Body of pancreas (tissue), 4 donors: ENCODE results near the gene PCDHGB5. TPM values are rescaled to one million over a fixed set of nuclear protein-coding genes. Genes with fewer than 3 reads are reported as not detected.
A peak's percentile ranks its signal among the peaks of the same experiment; 100 is the strongest.
"Not testable (repeated sequence)": the region's sequence is repeated elsewhere in the genome, so short reads cannot be mapped to it uniquely, and the experiment has no call there.

ENCODE experiments used
- ATAC-seq: fragments of 150-250 bp; one replicate; pipeline ENCODE4 v1.9.1; 2016
- DNase-seq, 4 donors: peaks; one replicate each; pipeline ENCODE4 v3.0.0-alpha.2; 2019
- H3K27ac ChIP-seq, 4 donors: fragments of 200-600 bp; sonication (generic); 1 replicate in 3 of 4; 2 replicates in 1 of 4; pipeline versions ENCODE4 v1.5.1 to v1.6.1; 2016 to 2019; ENCODE audit warnings: mild to moderate bottlenecking in 1 of 4, mixed read lengths in 1 of 4, moderate library complexity in 1 of 4
- H3K27me3 ChIP-seq, 2 donors: fragments of 200-600 bp; sonication (generic); one replicate each; pipeline ENCODE4 v1.6.0; 2016; ENCODE audit warnings: mild to moderate bottlenecking in 1 of 2
- H3K36me3 ChIP-seq, 2 donors: fragments of 200-600 bp; sonication (generic); replicated peaks in 1 of 2; 2 replicates each; pipeline ENCODE4 v1.5.1; 2016; ENCODE audit warnings: low read depth in 2 of 2; ENCODE audit not compliant: insufficient read depth in 1 of 2
- H3K4me1 ChIP-seq: fragments of 200-600 bp; sonication (generic); one replicate; pipeline ENCODE4 v1.6.0; 2016
- H3K4me3 ChIP-seq, 2 donors: fragments of 200-600 bp; sonication (generic); 1 replicate in 1 of 2; 2 replicates in 1 of 2; pipeline ENCODE4 v1.5.1; 2016 to 2019
- H3K9me3 ChIP-seq, 3 donors: fragments of 200-600 bp; sonication (generic); 1 replicate in 2 of 3; 2 replicates in 1 of 3; pipeline ENCODE4 v1.5.1; 2016
- POLR2A ChIP-seq, 3 donors: fragments of 450-650 bp; IDR thresholded peaks; one replicate each; pipeline ENCODE4 v1.6.1; 2016; ENCODE audit warnings: antibody characterized with exemption in 3 of 3, mild to moderate bottlenecking in 2 of 3
- WGBS, 2 donors: methylation state at CpG; one replicate each; pipeline ENCODE4 v1.1.5; 2017; 5-methylcytosine and 5-hydroxymethylcytosine counted together
- intact Hi-C: fragments of 100-400 bp; cut with DNase I; formaldehyde crosslinking; loops from one replicate; pipeline ENCODE4 v1.15.1; 2023
- total RNA-seq, 2 donors: library from RNA; depleted of rRNA; stranded (reverse); fragments of >200 nt; gene quantifications; one replicate each; pipeline ENCODE4 v1.1.0, GENCODE V29; 2016
- TF ChIP-seq, protein P1 (sequence below), 7 experiments: fragments of 450-650 bp in 4 of 7; fragments of 200-600 bp in 3 of 7; sonication (generic) in 3 of 7; IDR thresholded peaks; one replicate each; pipeline ENCODE4 v1.5.1; 2016 to 2019; ENCODE audit warnings: antibody characterized with exemption in 7 of 7

The PCDHGB5 gene
- 10 to 100 TPM in 1 of 2 donors, 1 to 10 TPM in 1; 7.8 to 15.2 TPM for total RNA-seq

DNA sequence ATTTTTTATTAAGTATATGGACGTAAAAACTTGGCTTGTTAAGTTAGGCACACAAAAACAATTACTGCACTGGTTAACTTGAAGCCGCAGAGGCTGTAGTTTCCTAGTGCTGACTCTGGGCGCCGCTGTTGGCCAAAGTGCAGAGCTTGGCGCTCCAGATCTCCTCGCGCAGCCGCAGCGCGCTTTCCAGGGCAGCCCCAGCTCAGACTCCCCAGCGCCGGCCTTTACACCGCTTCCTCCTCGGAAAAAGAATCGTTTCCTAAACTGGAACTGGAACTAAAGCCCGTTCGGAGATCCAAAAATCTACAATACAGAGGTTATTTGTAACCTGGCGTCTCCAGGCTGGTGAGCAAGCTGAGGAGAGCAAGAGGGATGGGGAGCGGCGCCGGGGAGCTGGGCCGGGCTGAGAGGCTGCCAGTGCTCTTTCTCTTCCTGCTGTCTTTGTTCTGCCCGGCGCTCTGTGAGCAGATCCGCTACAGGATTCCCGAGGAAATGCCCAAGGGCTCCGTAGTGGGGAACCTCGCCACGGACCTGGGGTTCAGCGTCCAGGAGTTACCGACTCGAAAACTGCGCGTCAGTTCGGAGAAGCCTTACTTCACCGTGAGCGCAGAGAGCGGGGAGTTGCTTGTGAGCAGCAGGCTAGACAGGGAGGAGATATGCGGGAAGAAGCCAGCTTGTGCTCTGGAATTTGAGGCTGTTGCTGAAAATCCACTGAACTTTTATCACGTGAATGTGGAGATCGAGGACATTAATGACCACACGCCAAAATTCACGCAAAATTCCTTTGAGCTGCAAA is at the start of gene PCDHGB5:
TSS of gene PCDHGB5 (plus strand) at position 192 of the 796 bp plus-strand sequence. CDS start at position 373, 181 bp downstream.
- 3 to 4% methylated on average over 19 to 26 of the region's 43 CpGs for WGBS, 2 donors
- H3K27me3 ChIP-seq, H3K36me3 ChIP-seq, intact Hi-C loops, H3K4me1 ChIP-seq, H3K4me3 ChIP-seq: not testable (repeated sequence)
- peak; percentile 85 for ATAC-seq
- Histone ChIP-seq H3K27ac (peak within 1 kb of the TSS in 1 of 4 donors; percentile 21), H3K9me3 (peaks cover 0 to 63% (median 14%) of the 10 kb centered on the region in 3 donors)
- peak; percentile 40 to 63 (median 54) for DNase-seq
- TF ChIP-seq, protein P1, sequence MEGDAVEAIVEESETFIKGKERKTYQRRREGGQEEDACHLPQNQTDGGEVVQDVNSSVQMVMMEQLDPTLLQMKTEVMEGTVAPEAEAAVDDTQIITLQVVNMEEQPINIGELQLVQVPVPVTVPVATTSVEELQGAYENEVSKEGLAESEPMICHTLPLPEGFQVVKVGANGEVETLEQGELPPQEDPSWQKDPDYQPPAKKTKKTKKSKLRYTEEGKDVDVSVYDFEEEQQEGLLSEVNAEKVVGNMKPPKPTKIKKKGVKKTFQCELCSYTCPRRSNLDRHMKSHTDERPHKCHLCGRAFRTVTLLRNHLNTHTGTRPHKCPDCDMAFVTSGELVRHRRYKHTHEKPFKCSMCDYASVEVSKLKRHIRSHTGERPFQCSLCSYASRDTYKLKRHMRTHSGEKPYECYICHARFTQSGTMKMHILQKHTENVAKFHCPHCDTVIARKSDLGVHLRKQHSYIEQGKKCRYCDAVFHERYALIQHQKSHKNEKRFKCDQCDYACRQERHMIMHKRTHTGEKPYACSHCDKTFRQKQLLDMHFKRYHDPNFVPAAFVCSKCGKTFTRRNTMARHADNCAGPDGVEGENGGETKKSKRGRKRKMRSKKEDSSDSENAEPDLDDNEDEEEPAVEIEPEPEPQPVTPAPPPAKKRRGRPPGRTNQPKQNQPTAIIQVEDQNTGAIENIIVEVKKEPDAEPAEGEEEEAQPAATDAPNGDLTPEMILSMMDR (IDR thresholded peaks at IDR 0.05): peak; percentile 18 to 60 (median 52)
- peak in 1 of 3 donors; percentile 9 for TF ChIP-seq POLR2A (IDR thresholded peaks at IDR 0.05)

DNA sequence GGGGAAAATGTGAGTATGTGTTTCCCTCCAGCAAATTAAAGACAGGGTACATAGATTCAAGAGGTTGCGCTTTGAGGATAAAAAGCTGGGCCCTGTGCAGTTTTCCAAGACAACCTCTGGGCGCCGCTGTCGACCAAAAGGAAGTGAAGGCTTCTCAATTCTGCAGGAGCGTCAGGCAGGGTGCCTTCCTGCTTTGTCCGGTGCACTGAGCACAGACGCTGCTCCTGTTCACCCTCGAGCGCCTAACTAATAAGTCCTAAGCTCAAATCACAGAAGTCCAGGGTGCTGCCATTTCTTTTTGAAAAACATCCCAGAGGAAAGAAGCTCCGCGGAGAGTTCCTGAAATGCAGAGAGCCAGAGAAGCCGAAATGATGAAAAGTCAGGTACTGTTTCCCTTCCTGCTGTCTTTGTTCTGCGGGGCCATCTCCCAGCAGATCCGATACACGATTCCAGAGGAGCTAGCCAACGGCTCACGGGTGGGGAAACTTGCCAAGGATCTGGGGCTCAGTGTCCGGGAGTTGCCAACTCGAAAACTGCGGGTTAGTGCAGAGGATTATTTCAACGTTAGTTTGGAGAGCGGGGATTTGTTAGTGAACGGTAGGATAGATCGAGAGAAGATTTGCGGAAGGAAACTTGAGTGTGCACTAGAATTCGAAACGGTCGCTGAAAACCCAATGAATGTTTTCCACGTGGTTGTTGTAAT is 47.7 kb upstream of the PCDHGB5 start, which contains the start of gene PCDHGB1:
TSS of gene PCDHGB1 (plus strand) at position 183 of the 703 bp plus-strand sequence. CDS start at position 345, 162 bp downstream.
- DNase-seq: peak; percentile 31 to 54 (median 46)
- intact Hi-C loops: no loop called here

DNA sequence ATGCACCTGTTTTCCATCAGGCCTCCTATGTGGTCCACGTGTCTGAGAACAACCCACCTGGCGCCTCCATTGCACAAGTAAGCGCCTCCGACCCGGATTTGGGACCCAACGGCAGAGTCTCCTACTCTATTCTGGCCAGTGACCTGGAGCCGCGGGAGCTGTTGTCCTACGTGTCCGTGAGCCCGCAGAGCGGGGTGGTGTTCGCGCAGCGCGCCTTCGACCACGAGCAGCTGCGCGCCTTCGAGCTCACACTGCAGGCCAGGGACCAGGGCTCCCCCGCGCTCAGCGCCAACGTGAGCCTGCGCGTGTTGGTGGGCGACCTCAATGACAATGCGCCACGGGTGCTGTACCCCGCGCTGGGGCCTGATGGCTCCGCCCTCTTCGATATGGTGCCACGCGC is 46.2 kb upstream of the PCDHGB5 start:
- Histone ChIP-seq H3K4me1 (no peaks in the 10 kb centered on the region), H3K9me3 (peaks cover 0 to 58% (median 2%) of the 10 kb centered on the region in 3 donors), H3K4me3 (no peak overlapping the region), H3K27ac (no peak overlapping the region), H3K36me3 (no peaks in the 10 kb centered on the region), H3K27me3 (no peaks in the 10 kb centered on the region)
- DNase-seq (no peak), ATAC-seq (no peak)
- WGBS, 2 donors: 22 to 34% methylated on average over 14 to 24 of the region's 36 CpGs
- TF ChIP-seq, protein P1 (IDR thresholded peaks at IDR 0.05): no peak
- TF ChIP-seq POLR2A (IDR thresholded peaks at IDR 0.05): no peak
- intact Hi-C loops: no loop called here

More for the DNA sequence above, 47.7 kb upstream of the PCDHGB5 start, which contains the start of gene PCDHGB1:
- H3K4me3 ChIP-seq: no peak within 1 kb of the TSS
- H3K27me3 ChIP-seq: no peaks in the 10 kb centered on the region
- WGBS, 2 donors: 13 to 30% methylated on average over 29 of the region's 29 CpGs
- ATAC-seq: peak; percentile 45
- TF ChIP-seq, protein P1 (IDR thresholded peaks at IDR 0.05): peak in 6 of 7 experiments; percentile 13 to 41 (median 38)
- no peak for TF ChIP-seq POLR2A (IDR thresholded peaks at IDR 0.05)
- no peaks in the 10 kb centered on the region for H3K36me3 ChIP-seq
- no peaks in the 10 kb centered on the region for H3K4me1 ChIP-seq
- peaks cover 0 to 47% (median 2%) of the 10 kb centered on the region in 3 donors for H3K9me3 ChIP-seq
- H3K27ac ChIP-seq: no peak within 1 kb of the TSS

DNA sequence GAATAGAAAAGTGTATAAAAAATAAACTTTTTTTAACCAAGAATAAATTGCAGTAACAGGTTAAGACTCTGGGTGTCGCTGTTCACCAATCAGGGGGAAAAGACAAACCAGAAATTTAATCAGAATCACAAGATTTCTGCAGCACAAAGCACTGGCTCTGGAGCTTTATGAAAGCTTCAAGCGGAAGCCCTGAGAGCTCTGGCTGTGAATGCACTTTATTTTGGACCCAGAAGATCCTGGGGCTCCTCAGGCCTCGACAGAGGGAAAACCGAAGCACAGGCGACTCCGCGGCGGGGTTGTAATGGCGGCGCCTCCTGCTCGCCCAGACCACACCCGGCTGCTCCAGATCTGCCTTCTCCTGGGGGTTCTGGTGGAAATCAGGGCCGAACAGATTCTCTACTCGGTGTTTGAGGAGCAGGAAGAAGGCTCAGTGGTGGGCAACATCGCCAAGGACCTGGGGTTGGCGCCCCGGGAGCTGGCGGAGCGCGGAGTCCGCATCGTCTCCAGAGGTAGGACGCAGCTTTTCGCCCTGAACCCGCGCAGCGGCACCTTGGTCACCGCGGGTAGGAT is 42.8 kb upstream of the PCDHGB5 start, which contains the start of gene PCDHGA4:
TSS of gene PCDHGA4 (plus strand) at position 122 of the 570 bp plus-strand sequence. CDS start at position 209, 87 bp downstream.
- no peak for DNase-seq
- H3K27ac ChIP-seq: no peak within 1 kb of the TSS
- 12 to 17% methylated on average over 23 to 29 of the region's 29 CpGs for WGBS, 2 donors
- intact Hi-C loops: no loop called here
- ATAC-seq: no peak
- peaks cover 0 to 72% (median 2%) of the 10 kb centered on the region in 3 donors for H3K9me3 ChIP-seq
- H3K36me3 ChIP-seq: no peaks in the 10 kb centered on the region
- no peak within 1 kb of the TSS for H3K4me3 ChIP-seq
- no peaks in the 10 kb centered on the region for H3K27me3 ChIP-seq
- TF ChIP-seq, protein P1 (IDR thresholded peaks at IDR 0.05): peak in 6 of 7 experiments; percentile 10 to 38 (median 31)
- TF ChIP-seq POLR2A (IDR thresholded peaks at IDR 0.05): no peak
- H3K4me1 ChIP-seq: no peaks in the 10 kb centered on the region
